H1 (cell line): ENCODE measurements around the gene COPS7A. TPM values are rescaled to one million over a fixed set of nuclear protein-coding genes. Genes with fewer than 3 reads are reported as not detected.

Experiments
- CTCF ChIA-PET: fragments of 300-600 bp; sonication (Branson Sonifier 250); formaldehyde crosslinking; loops from one replicate; lab custom pipeline; 2021; ENCODE audit not compliant: partially characterized antibody; lab: Charles Lee
- POLR2A ChIA-PET: fragments of 300-600 bp; sonication (Branson Sonifier 250); formaldehyde crosslinking; loops from one replicate; lab custom pipeline; 2021; ENCODE audit warnings: inconsistent platforms; ENCODE audit not compliant: partially characterized antibody; lab: Charles Lee
- DNase-seq, 2 experiments: peaks; one replicate each; pipeline versions ENCODE4 v3.0.0 to v3.0.0-alpha.2; 2010 to 2022; ENCODE audit warnings: low spot score in 2 of 2, low read depth in 1 of 2, mixed read lengths in 1 of 2
- FAIRE-seq: peaks from 2 replicates; lab custom pipeline; 2011; peaks lifted over from hg19 to GRCh38; lab: Jason Lieb, UNC
- H2AFZ ChIP-seq: 2 replicates; pipeline ENCODE4 v1.8.1; 2012; ENCODE audit warnings: low read length, inconsistent platforms
- H2AK5ac ChIP-seq: 2 replicates; pipeline ENCODE4 v1.6.1; 2013; ENCODE audit warnings: low read depth, low read length
- H2BK120ac ChIP-seq: replicated peaks from 2 replicates; pipeline ENCODE3; 2013; ENCODE audit warnings: low read depth, low read length, inconsistent platforms
- H2BK12ac ChIP-seq: 2 replicates; pipeline ENCODE4 v1.6.1; 2013; ENCODE audit warnings: low read depth, low read length
- H2BK15ac ChIP-seq: 2 replicates; pipeline ENCODE4 v1.6.1; 2013; ENCODE audit warnings: low read length
- H2BK20ac ChIP-seq: 2 replicates; pipeline ENCODE4 v1.6.1; 2013; ENCODE audit warnings: low read length
- H2BK5ac ChIP-seq: 2 replicates; pipeline ENCODE4 v1.6.1; 2013; ENCODE audit warnings: low read depth, low read length
- H3K14ac ChIP-seq: 2 replicates; pipeline ENCODE4 v1.6.1; 2013; ENCODE audit warnings: inconsistent platforms; ENCODE audit not compliant: insufficient read length
- H3K18ac ChIP-seq: 2 replicates; pipeline ENCODE4 v1.6.1; 2013; ENCODE audit warnings: low read length; ENCODE audit errors: extremely low read depth
- H3K23ac ChIP-seq: 2 replicates; pipeline ENCODE4 v1.6.1; 2013; ENCODE audit warnings: inconsistent platforms; ENCODE audit not compliant: insufficient read length
- H3K23me2 ChIP-seq: 2 replicates; pipeline ENCODE4 v1.6.1; 2013; ENCODE audit warnings: low read depth, low read length
- H3K27ac ChIP-seq: 2 replicates; pipeline ENCODE4 v1.6.1; 2011; ENCODE audit warnings: low read depth, low read length, inconsistent platforms
- H3K27me3 ChIP-seq, 4 experiments: replicated peaks in 1 of 4; 1 replicate in 1 of 4; 2 replicates in 3 of 4; pipeline versions ENCODE4 v1.6.1 to v1.8.1; 2011 to 2013; ENCODE audit warnings: low read length in 3 of 4, mild to moderate bottlenecking in 3 of 4, inconsistent platforms in 2 of 4, mixed read lengths in 2 of 4, moderate library complexity in 1 of 4; ENCODE audit not compliant: control insufficient read depth in 3 of 4, insufficient read depth in 3 of 4; ENCODE audit errors: extremely low read depth in 1 of 4
- H3K36me3 ChIP-seq, 4 experiments: 2 replicates each; pipeline versions ENCODE4 v1.6.1 to v1.8.1; 2011 to 2013; ENCODE audit warnings: mild to moderate bottlenecking in 4 of 4, low read length in 3 of 4, moderate library complexity in 2 of 4, control low read depth in 1 of 4, inconsistent platforms in 1 of 4; ENCODE audit not compliant: insufficient read depth in 4 of 4, control insufficient read depth in 2 of 4
- H3K4ac ChIP-seq: replicated peaks from 2 replicates; pipeline ENCODE3; 2013; ENCODE audit warnings: low read length, low read depth, mixed read lengths, inconsistent platforms; ENCODE audit not compliant: insufficient read length
- H3K4me1 ChIP-seq, 4 experiments: replicated peaks in 1 of 4; 1 replicate in 1 of 4; 2 replicates in 3 of 4; pipeline versions ENCODE4 v1.6.1 to v1.8.1; 2011 to 2013; ENCODE audit warnings: low read length in 3 of 4, inconsistent platforms in 2 of 4, mixed read lengths in 1 of 4; ENCODE audit not compliant: insufficient read depth in 4 of 4, control insufficient read depth in 3 of 4
- H3K4me2 ChIP-seq, 2 experiments: 2 replicates each; pipeline versions ENCODE4 v1.6.1 to v1.8.1; 2011 to 2013; ENCODE audit warnings: low read depth in 2 of 2, low read length in 2 of 2, control low read depth in 1 of 2, inconsistent platforms in 1 of 2, mild to moderate bottlenecking in 1 of 2; ENCODE audit not compliant: insufficient read depth in 1 of 2
- H3K4me3 ChIP-seq, 4 experiments: fragments of 200-600, 300-600 bp in 1 of 4; sonication (generic), shearing (Covaris generic), sonication (Bioruptor Twin) in 1 of 4; 2 replicates each; pipeline versions ENCODE4 v1.5.1 to v1.8.1; 2011 to 2016; ENCODE audit warnings: low read length in 4 of 4, low read depth in 3 of 4, control low read depth in 2 of 4, inconsistent platforms in 2 of 4, mild to moderate bottlenecking in 2 of 4, mixed read lengths in 1 of 4, moderate library complexity in 1 of 4; ENCODE audit not compliant: insufficient read depth in 2 of 4; ENCODE audit errors: extremely low read depth in 1 of 4
- H3K56ac ChIP-seq: replicated peaks from 2 replicates; pipeline ENCODE3; 2013; ENCODE audit warnings: low read depth, mild to moderate bottlenecking, mixed read lengths, low read length, inconsistent platforms; ENCODE audit not compliant: insufficient read length
- H3K79me1 ChIP-seq: 2 replicates; pipeline ENCODE4 v1.6.1; 2013; ENCODE audit warnings: low read depth, low read length, control low read depth
- H3K79me2 ChIP-seq, 2 experiments: 2 replicates each; pipeline versions ENCODE4 v1.6.1 to v1.8.1; 2012 to 2013; ENCODE audit warnings: low read length in 2 of 2, mild to moderate bottlenecking in 2 of 2, inconsistent platforms in 1 of 2; ENCODE audit not compliant: insufficient read depth in 2 of 2, control insufficient read depth in 1 of 2
- H3K9ac ChIP-seq, 4 experiments: replicated peaks in 1 of 4; 1 replicate in 1 of 4; 2 replicates in 3 of 4; pipeline versions ENCODE4 v1.6.1 to v1.8.1; 2011 to 2013; ENCODE audit warnings: low read depth in 3 of 4, low read length in 3 of 4, control low read depth in 2 of 4, mild to moderate bottlenecking in 2 of 4, moderate library complexity in 2 of 4, inconsistent platforms in 1 of 4; ENCODE audit errors: extremely low read depth in 1 of 4
- H3K9me3 ChIP-seq, 2 experiments: 2 replicates each; pipeline versions ENCODE4 v1.6.1 to v1.8.1; 2012 to 2013; ENCODE audit warnings: mild to moderate bottlenecking in 2 of 2, moderate library complexity in 2 of 2, control low read depth in 1 of 2, inconsistent platforms in 1 of 2, low read depth in 1 of 2, low read length in 1 of 2, mixed read lengths in 1 of 2; ENCODE audit not compliant: insufficient read depth in 2 of 2
- H4K20me1 ChIP-seq, 2 experiments: replicated peaks in 1 of 2; 2 replicates each; pipeline versions ENCODE3 to v1.8.1; 2011 to 2013; ENCODE audit warnings: inconsistent platforms in 2 of 2, low read length in 2 of 2, mild to moderate bottlenecking in 1 of 2; ENCODE audit not compliant: insufficient read depth in 2 of 2, control insufficient read depth in 1 of 2
- H4K5ac ChIP-seq: 2 replicates; pipeline ENCODE4 v1.6.1; 2013; ENCODE audit warnings: low read length, low read depth, mixed read lengths, inconsistent platforms; ENCODE audit not compliant: insufficient read length
- H4K8ac ChIP-seq: 2 replicates; pipeline ENCODE4 v1.8.0; 2013; ENCODE audit warnings: mild to moderate bottlenecking, moderate library complexity, low read length, inconsistent platforms; ENCODE audit not compliant: insufficient read depth; ENCODE audit errors: extremely low read depth
- H4K91ac ChIP-seq: replicated peaks from 2 replicates; pipeline ENCODE3; 2013; ENCODE audit warnings: low read length, mixed read lengths, inconsistent platforms; ENCODE audit not compliant: insufficient read length
- ASH2L ChIP-seq: fragments of 200-600, 300-600 bp; sonication (generic); IDR thresholded peaks from one replicate; pipeline ENCODE4 v1.7.1; 2017; ENCODE audit warnings: low read length
- BCL11A ChIP-seq, 2 experiments: IDR thresholded peaks; one replicate each; pipeline ENCODE4 v1.6.1; 2011; ENCODE audit warnings: low read depth in 2 of 2, low read length in 2 of 2, mild to moderate bottlenecking in 2 of 2
- E2F6 ChIP-seq: IDR thresholded peaks from 2 replicates; pipeline ENCODE4 v1.6.1; 2012; ENCODE audit warnings: inconsistent platforms
- GABPA ChIP-seq: IDR thresholded peaks from 2 replicates; pipeline ENCODE4 v1.6.1; 2011; ENCODE audit warnings: mild to moderate bottlenecking, low read length, moderate library complexity, borderline replicate concordance; ENCODE audit not compliant: insufficient read depth
- JUN ChIP-seq: IDR thresholded peaks from 2 replicates; pipeline ENCODE4 v1.6.1; 2011; ENCODE audit warnings: low read depth, mild to moderate bottlenecking, improper control_type of control experiment, low read length
- KDM5A ChIP-seq: fragments of 200-600 bp; IDR thresholded peaks from 2 replicates; pipeline ENCODE4 v1.7.1; 2012; ENCODE audit warnings: mild to moderate bottlenecking, low read length, inconsistent platforms, mixed read lengths
- MAFK ChIP-seq: IDR thresholded peaks from 2 replicates; pipeline ENCODE4 v1.6.1; 2012; ENCODE audit warnings: low read depth, mild to moderate bottlenecking, improper control_type of control experiment, low read length
- MAX ChIP-seq: IDR thresholded peaks from 2 replicates; pipeline ENCODE4 v1.6.1; 2012; ENCODE audit warnings: inconsistent platforms
- RNF2 ChIP-seq: fragments of 200-900, 300-1000 bp; sonication (generic); IDR thresholded peaks from 2 replicates; pipeline ENCODE4 v1.7.1; 2016; ENCODE audit warnings: borderline replicate concordance, low read depth, mild to moderate bottlenecking, antibody characterized with exemption, low read length; ENCODE audit not compliant: poor library complexity, severe bottlenecking; ENCODE audit errors: missing control alignments
- WGBS, 2 experiments: shearing (Covaris generic) in 1 of 2; methylation state at CpG; one replicate each; pipeline versions ENCODE4 v1.1.6 to v1.1.7; 2013 to 2015; ENCODE audit warnings: low lambda C conversion rate in 2 of 2, mixed read lengths in 2 of 2, inconsistent platforms in 1 of 2, low coverage in 1 of 2, missing lambda C conversion rate in 1 of 2; ENCODE audit not compliant: insufficient replicate concordance in 2 of 2, insufficient coverage in 1 of 2, insufficient read length in 1 of 2; ENCODE audit errors: extremely low coverage in 1 of 2, missing lambda C conversion rate in 1 of 2; 5-methylcytosine and 5-hydroxymethylcytosine counted together
- polyA plus RNA-seq, 7 experiments: library from polyadenylated mRNA; depleted of rRNA in 3 of 7; stranded (reverse) in 5 of 7; unstranded in 2 of 7; fragments of >200 nt in 5 of 7; fragments of 200-250 nt in 2 of 7; gene quantifications; 1 replicate in 5 of 7; 2 replicates in 1 of 7; 4 replicates in 1 of 7; pipeline versions ENCODE4 v1.2.1 to v1.2.3, GENCODE V29; 2011 to 2013; ENCODE audit warnings: missing spikeins in 2 of 7, mixed read lengths in 2 of 7
- total RNA-seq: library from RNA; stranded (reverse); fragmentation: NEBNext Ultra II Directional; extraction: Animal tissue kit (Norgen Biotek cat#: 25700); gene quantifications from 2 replicates; pipeline ENCODE4 v1.2.1, GENCODE V29; 2021

The COPS7A gene
- total and polyA plus RNA-seq, 2 of the 8 experiments (the other 6 are each of a cell fraction or from before 2014, with no cell fraction given): 44.5 to 95.9 TPM

GRCh38 chr12:6695313-6696045, 28.4 kb upstream of the COPS7A start:
- H3K4ac ChIP-seq: no peak overlapping the region
- no peak overlapping the region for H2BK5ac ChIP-seq
- no peak overlapping the region for H3K4me3 ChIP-seq
- H3K4me2 ChIP-seq: no peak overlapping the region
- no peak overlapping the region for H3K27ac ChIP-seq
- H2BK20ac ChIP-seq: no peak overlapping the region
- H3K36me3 ChIP-seq: peaks cover 0 to 3% (median 1%) of the 10 kb centered on the region in 4 experiments; a peak in 1 of 8 replicates
- H3K4me1 ChIP-seq: peaks cover 0 to 4% (median 2%) of the 10 kb centered on the region in 4 experiments; a peak in 1 of 7 replicates
- no peak overlapping the region for H4K91ac ChIP-seq
- H3K23me2 ChIP-seq: peaks cover 11% of the 10 kb centered on the region
- H2BK15ac ChIP-seq: no peak overlapping the region
- no peak overlapping the region for H3K14ac ChIP-seq
- H2AK5ac ChIP-seq: no peak overlapping the region
- H3K79me1 ChIP-seq: no peaks in the 10 kb centered on the region; the same call in 1 of the 2 replicates
- FAIRE-seq (no peak), DNase-seq (no peak)
- H3K23ac ChIP-seq: no peak overlapping the region
- CTCF ChIA-PET: interaction anchor here (0.6 to 4.5 kb wide), 16 partner anchors 11 to 249 kb away, joined by 3 to 39 read pairs (median 4); partner anchors contain the start of genes C12orf57, LPAR5 and RNU7-1
- H3K27me3 ChIP-seq: peaks cover 0 to 6% (median 4%) of the 10 kb centered on the region in 4 experiments; a peak in 2 of 7 replicates
- 91% methylated on average over 11 of the region's 11 CpGs; no CpG with 5 or more reads in 1 of the 2 experiments for WGBS, 2 experiments
- POLR2A ChIA-PET: interaction anchor here (0.7 to 2.2 kb wide), 9 partner anchors 20 to 327 kb away, joined by 3 to 11 read pairs (median 5); partner anchors contain the start of gene GAPDH
- TF ChIP-seq KDM5A: no peak
- no peak for TF ChIP-seq JUN
- no peak for TF ChIP-seq E2F6
- no peak for TF ChIP-seq MAFK
- TF ChIP-seq RNF2: no peak
- no peak for TF ChIP-seq ASH2L
- TF ChIP-seq BCL11A (IDR thresholded peaks at IDR 0.05; ENCODE audit: low read depth in 2 of 2, low read length in 2 of 2): no peak
- no peak for TF ChIP-seq GABPA
- no peak for TF ChIP-seq MAX
- H3K56ac ChIP-seq: no peak overlapping the region
- H3K79me2 ChIP-seq: no peaks in the 10 kb centered on the region
- H2AFZ ChIP-seq: no peak overlapping the region
- no peaks in the 10 kb centered on the region for H4K20me1 ChIP-seq
- H2BK12ac ChIP-seq: no peak overlapping the region
- no peak overlapping the region for H2BK120ac ChIP-seq
- no peak overlapping the region for H3K18ac ChIP-seq
- no peak overlapping the region for H3K9ac ChIP-seq
- H4K5ac ChIP-seq: no peak overlapping the region
- H4K8ac ChIP-seq: no peak overlapping the region; the same call in 1 of the 2 replicates
- no peaks in the 10 kb centered on the region for H3K9me3 ChIP-seq
